Colonic mucosa (tissue), 4 donors: Measurements from ENCODE around the gene SND1. TPM values are rescaled to one million over a fixed set of nuclear protein-coding genes. Genes with fewer than 3 reads are reported as not detected.

Experiments
- DNase-seq: peaks from one replicate; pipeline ENCODE4 v3.0.0-alpha.2; 2020
- H3K27ac ChIP-seq: fragments of 200-600 bp; one replicate; pipeline ENCODE4 v1.8.0; 2021
- H3K27me3 ChIP-seq: fragments of 200-600 bp; one replicate; pipeline ENCODE4 v1.8.0; 2021
- H3K36me3 ChIP-seq: fragments of 200-600 bp; one replicate; pipeline ENCODE4 v1.8.0; 2021
- H3K4me1 ChIP-seq: fragments of 200-600 bp; one replicate; pipeline ENCODE4 v1.8.0; 2021; ENCODE audit warnings: mild to moderate bottlenecking
- H3K4me3 ChIP-seq: fragments of 200-600 bp; one replicate; pipeline ENCODE4 v1.8.0; 2021
- H3K9ac ChIP-seq, 2 donors: one replicate each; pipeline ENCODE4 v1.7.0; 2013; ENCODE audit warnings: control low read depth in 2 of 2, low read depth in 2 of 2, low read length in 2 of 2
- H3K9me3 ChIP-seq: fragments of 200-600 bp; one replicate; pipeline ENCODE4 v1.8.0; 2021
- intact Hi-C: fragments of 100-400 bp; cut with DNase I; formaldehyde crosslinking; loops from one replicate; pipeline ENCODE4 v1.14.1; 2022
- total RNA-seq, 2 donors: library from RNA; stranded (reverse); fragmentation: NEBNext Ultra II Directional in 1 of 2; extraction: Animal tissue kit (Norgen Biotek cat#: 25700) in 1 of 2; gene quantifications; one replicate each; pipeline ENCODE4 v1.2.1, GENCODE V29; 2021
- TF ChIP-seq, protein P1 (sequence below): fragments of 200-600 bp; IDR thresholded peaks from one replicate; pipeline ENCODE4 v1.8.0; 2022; ENCODE audit warnings: antibody characterized with exemption, mild to moderate bottlenecking
- donor health status: healthy.
- donor health status: DM: no; HTN: no; CAD: no.
- donor health status: DM: no; HTN: no; CAD: no.

Gene SND1
- total RNA-seq, 2 donors from 2014 or later: 134 to 163 TPM

DNA sequence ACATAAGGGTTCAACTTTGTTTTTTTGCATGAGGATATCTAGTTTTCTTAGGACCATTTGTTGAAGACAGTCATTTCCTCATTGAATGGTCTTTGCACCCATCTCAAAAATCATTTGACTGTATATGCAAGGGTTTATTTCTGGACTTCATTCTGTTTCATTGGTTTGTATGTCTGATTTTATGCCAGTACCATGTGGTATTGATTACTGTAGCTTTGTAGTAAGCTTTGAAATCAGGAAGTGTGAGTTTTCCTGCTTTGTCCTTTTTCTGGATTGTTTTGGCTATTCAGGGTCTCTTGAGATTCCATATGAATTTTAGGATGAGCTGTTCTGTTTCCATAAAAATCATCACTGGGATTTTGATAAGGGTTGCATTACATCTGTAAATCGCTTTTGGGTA lies 63.9 kb downstream of the SND1 start:
- H3K4me3 ChIP-seq: no peak overlapping the region
- H3K36me3 ChIP-seq: peaks cover 2% of the 10 kb centered on the region
- no peak overlapping the region for H3K9ac ChIP-seq
- H3K27me3 ChIP-seq: no peaks in the 10 kb centered on the region
- no peaks in the 10 kb centered on the region for H3K9me3 ChIP-seq
- no peak for DNase-seq
- no peak overlapping the region for H3K27ac ChIP-seq
- no peaks in the 10 kb centered on the region for H3K4me1 ChIP-seq
- intact Hi-C loops: no loop called here
- TF ChIP-seq, protein P1, sequence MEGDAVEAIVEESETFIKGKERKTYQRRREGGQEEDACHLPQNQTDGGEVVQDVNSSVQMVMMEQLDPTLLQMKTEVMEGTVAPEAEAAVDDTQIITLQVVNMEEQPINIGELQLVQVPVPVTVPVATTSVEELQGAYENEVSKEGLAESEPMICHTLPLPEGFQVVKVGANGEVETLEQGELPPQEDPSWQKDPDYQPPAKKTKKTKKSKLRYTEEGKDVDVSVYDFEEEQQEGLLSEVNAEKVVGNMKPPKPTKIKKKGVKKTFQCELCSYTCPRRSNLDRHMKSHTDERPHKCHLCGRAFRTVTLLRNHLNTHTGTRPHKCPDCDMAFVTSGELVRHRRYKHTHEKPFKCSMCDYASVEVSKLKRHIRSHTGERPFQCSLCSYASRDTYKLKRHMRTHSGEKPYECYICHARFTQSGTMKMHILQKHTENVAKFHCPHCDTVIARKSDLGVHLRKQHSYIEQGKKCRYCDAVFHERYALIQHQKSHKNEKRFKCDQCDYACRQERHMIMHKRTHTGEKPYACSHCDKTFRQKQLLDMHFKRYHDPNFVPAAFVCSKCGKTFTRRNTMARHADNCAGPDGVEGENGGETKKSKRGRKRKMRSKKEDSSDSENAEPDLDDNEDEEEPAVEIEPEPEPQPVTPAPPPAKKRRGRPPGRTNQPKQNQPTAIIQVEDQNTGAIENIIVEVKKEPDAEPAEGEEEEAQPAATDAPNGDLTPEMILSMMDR: no peak

DNA sequence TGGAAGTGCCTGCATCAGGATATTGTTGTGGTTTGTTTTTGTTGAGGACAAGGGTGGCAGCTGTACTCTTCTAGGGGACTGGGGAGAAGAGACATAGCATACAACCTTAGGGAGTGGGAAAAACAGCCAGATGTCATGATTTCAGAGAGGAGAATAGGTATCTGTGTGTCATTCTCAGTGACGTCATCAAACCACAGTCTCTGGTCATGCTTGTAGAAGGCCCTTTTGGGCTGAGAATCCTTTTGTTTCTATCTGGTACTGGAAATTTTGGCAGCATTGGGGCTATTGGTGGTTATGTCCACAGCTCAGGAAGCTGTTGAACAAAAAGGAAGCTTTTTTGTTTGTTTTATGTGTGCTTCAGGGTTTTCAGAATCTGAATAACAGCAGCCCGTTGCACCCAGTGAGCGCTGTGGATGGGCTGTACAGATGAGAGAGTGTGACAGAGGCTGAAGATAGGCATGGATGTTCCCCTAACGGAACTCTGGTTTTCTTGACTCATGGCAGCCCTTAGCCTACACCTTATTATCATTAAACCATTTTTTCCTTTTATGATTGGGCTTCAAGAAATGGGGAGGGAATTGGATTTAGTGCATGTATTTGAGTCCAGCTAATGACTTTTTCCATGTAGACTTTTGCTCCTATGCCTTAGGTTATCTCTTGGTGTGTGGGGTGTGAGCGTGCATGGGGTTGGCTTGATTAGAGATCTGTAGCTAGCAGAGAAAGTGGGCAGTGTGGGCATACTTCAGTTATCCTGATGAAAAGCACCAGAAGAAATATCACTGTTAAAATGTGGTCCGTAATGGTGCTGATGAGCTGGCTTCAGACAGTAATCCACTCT lies 65.7 kb downstream of the SND1 start:
- DNase-seq: no peak
- H3K36me3 ChIP-seq: no peaks in the 10 kb centered on the region
- H3K4me3 ChIP-seq: no peak overlapping the region
- no peaks in the 10 kb centered on the region for H3K9me3 ChIP-seq
- intact Hi-C loops: no loop called here
- no peaks in the 10 kb centered on the region for H3K4me1 ChIP-seq
- no peak overlapping the region for H3K27ac ChIP-seq
- H3K27me3 ChIP-seq: no peaks in the 10 kb centered on the region
- TF ChIP-seq, protein P1: no peak
- H3K9ac ChIP-seq: no peak overlapping the region

DNA sequence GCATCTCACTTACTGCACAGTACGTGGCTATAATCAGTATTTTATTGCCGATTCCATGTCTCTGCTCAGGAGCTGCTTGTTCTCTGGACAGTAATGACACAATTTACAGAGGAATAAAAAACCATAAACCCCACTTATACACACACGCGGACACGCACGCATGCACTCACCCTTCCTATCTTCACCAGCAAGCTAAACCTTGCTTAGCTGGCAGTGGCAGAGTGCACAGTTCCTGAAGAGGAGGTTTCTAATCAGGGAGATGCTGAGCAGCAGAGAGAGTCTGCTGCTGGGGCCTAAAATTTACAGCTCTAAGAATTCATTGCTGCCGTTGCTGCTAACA lies 66.3 kb downstream of the SND1 start:
- Histone ChIP-seq H3K36me3 (no peaks in the 10 kb centered on the region), H3K4me1 (no peaks in the 10 kb centered on the region), H3K9ac (no peak overlapping the region), H3K4me3 (no peak overlapping the region), H3K9me3 (no peaks in the 10 kb centered on the region), H3K27ac (no peak overlapping the region), H3K27me3 (no peaks in the 10 kb centered on the region)
- DNase-seq: no peak
- intact Hi-C loops: no loop called here
- TF ChIP-seq, protein P1: no peak

DNA sequence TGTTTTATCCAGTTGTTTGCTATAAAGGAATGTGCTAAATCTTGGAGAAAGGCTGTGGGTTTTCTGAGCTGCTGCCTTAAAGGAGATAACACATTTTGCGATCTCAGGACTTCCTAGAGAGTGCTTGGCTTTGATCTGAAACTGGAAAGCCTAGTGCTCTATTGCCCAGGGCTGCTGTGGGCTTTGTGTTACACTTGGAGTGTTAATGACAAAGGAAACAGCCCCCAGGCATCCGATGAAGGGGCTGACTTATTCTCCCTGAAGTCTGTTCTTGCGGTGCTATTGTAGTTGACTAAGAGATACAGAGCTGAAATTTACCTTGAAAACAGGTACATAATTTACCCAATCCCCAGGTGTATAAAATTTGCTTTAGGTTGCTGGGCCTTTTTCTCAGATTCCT lies 74.5 kb downstream of the SND1 start:
- TF ChIP-seq, protein P1: no peak
- DNase-seq: no peak
- intact Hi-C loops: loop anchor here (10.0 kb wide), 1 partner anchor 288 kb away; no protein-coding TSS in a partner anchor
- no peak overlapping the region for H3K9ac ChIP-seq
- no peaks in the 10 kb centered on the region for H3K9me3 ChIP-seq
- no peak overlapping the region for H3K4me3 ChIP-seq
- no peak overlapping the region for H3K27ac ChIP-seq
- H3K27me3 ChIP-seq: no peaks in the 10 kb centered on the region
- H3K4me1 ChIP-seq: no peaks in the 10 kb centered on the region
- no peaks in the 10 kb centered on the region for H3K36me3 ChIP-seq

DNA sequence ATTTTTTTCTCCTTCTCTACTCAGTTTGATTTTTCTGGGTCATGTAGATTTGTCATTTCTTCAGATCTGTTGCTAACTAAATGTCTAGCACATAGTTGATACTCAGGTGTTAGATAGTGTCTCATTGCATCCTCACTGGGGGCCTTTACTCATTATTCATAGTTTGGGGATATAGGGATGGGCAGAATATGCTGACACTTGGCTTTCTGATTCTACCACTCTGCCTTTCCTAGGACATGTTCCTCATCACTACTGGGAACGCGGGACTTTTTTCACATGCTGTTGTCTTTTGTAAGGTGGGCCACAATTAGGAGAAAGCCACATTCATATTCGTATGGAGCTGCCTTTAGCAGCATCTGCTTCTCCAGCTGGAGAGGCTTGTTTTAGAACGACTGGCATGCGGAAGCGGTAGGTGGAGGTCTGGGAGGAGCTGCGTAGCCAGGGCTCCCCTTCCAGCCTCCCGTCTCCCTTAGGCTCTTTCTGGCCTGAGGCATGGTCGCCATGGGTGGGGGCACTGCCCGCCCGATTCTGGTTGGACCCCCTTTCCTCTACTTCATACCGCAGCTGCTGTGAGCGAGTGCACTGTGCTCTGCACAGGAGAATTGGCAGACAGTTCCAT lies 78.8 kb downstream of the SND1 start:
- DNase-seq: no peak
- H3K4me3 ChIP-seq: no peak overlapping the region
- no peak overlapping the region for H3K9ac ChIP-seq
- TF ChIP-seq, protein P1: no peak
- no peaks in the 10 kb centered on the region for H3K9me3 ChIP-seq
- H3K27me3 ChIP-seq: no peaks in the 10 kb centered on the region
- no peaks in the 10 kb centered on the region for H3K36me3 ChIP-seq
- intact Hi-C loops: no loop called here
- no peak overlapping the region for H3K27ac ChIP-seq
- no peaks in the 10 kb centered on the region for H3K4me1 ChIP-seq
